Spinal cord (tissue), 10 donors: Measurements from ENCODE around the gene DARS1. TPM values are rescaled to one million over a fixed set of nuclear protein-coding genes. Genes with fewer than 3 reads are reported as not detected.

Source experiments
- DNase-seq, 6 donors: peaks; one replicate each; pipeline versions ENCODE4 v3.0.0 to v3.0.0-alpha.2; 2013 to 2015; ENCODE audit warnings: low spot score in 6 of 6, low read depth in 4 of 6
- H3K27ac ChIP-seq: one replicate; pipeline ENCODE4 v1.5.1; 2013; ENCODE audit warnings: low read depth, low read length, control low read depth
- H3K27me3 ChIP-seq: one replicate; pipeline ENCODE4 v1.6.1; 2013; ENCODE audit warnings: low read length; ENCODE audit not compliant: control insufficient read depth, insufficient read depth
- H3K36me3 ChIP-seq: one replicate; pipeline ENCODE4 v1.6.1; 2013; ENCODE audit warnings: low read length; ENCODE audit not compliant: control insufficient read depth, insufficient read depth
- H3K4me1 ChIP-seq: one replicate; pipeline ENCODE4 v1.6.1; 2013; ENCODE audit warnings: low read length; ENCODE audit not compliant: control insufficient read depth, insufficient read depth
- H3K4me3 ChIP-seq: one replicate; pipeline ENCODE4 v1.5.1; 2013; ENCODE audit warnings: low read depth, low read length, control low read depth
- H3K9me3 ChIP-seq: one replicate; pipeline ENCODE4 v1.6.1; 2013; ENCODE audit warnings: low read length; ENCODE audit not compliant: control insufficient read depth, insufficient read depth
- WGBS: methylation state at CpG from one replicate; pipeline ENCODE4 v1.1.5; 2013; ENCODE audit warnings: missing lambda C conversion rate; ENCODE audit not compliant: insufficient coverage; 5-methylcytosine and 5-hydroxymethylcytosine counted together
- polyA plus RNA-seq, 2 donors: library from polyadenylated mRNA; unstranded; fragments of 120-200 nt; gene quantifications; one replicate each; pipeline ENCODE4 v1.2.1, GENCODE V29; 2013; ENCODE audit not compliant: insufficient read length in 2 of 2
- total RNA-seq, 2 donors: library from RNA; depleted of rRNA in 1 of 2; stranded (reverse); fragments of 120-200 nt in 1 of 2; fragments of >200 nt in 1 of 2; gene quantifications; one replicate each; pipeline versions ENCODE4 v1.2.3 to v1.2.4, GENCODE V29; 2013 to 2014
- donor health status: healthy.

Gene DARS1
- total and polyA plus RNA-seq, 4 donors, result 75.6 to 115 (median 95.5) TPM

- no peaks in the 10 kb centered on the region for H3K27me3 ChIP-seq
- no peaks in the 10 kb centered on the region for H3K9me3 ChIP-seq
- no peak overlapping the region for H3K27ac ChIP-seq
- H3K4me3 ChIP-seq, result no peak overlapping the region
- DNase-seq, result no peak
- H3K36me3 ChIP-seq, result no peaks in the 10 kb centered on the region
- peaks cover 3% of the 10 kb centered on the region for H3K4me1 ChIP-seq
- 85% methylated on average over 7 of the region's 9 CpGs for WGBS
These were observed 22.9 kb upstream of the DARS1 start for GRCh38 chr2:136008205-136008865.

GRCh38 chr2:136006658-136007057 is 21.2 kb upstream of the DARS1 start:
- no peaks in the 10 kb centered on the region for H3K36me3 ChIP-seq
- no peaks in the 10 kb centered on the region for H3K27me3 ChIP-seq
- no peak for DNase-seq
- no peak overlapping the region for H3K27ac ChIP-seq
- peaks cover 3% of the 10 kb centered on the region for H3K4me1 ChIP-seq
- no CpG with 5 or more reads among the region's 3 CpGs for WGBS
- no peaks in the 10 kb centered on the region for H3K9me3 ChIP-seq
- no peak overlapping the region for H3K4me3 ChIP-seq

GRCh38 chr2:136005462-136006196 is 20.2 kb upstream of the DARS1 start:
- no peak overlapping the region for H3K27ac ChIP-seq
- H3K27me3 ChIP-seq, result no peaks in the 10 kb centered on the region
- H3K36me3 ChIP-seq, result no peaks in the 10 kb centered on the region
- H3K4me1 ChIP-seq, result peaks cover 3% of the 10 kb centered on the region
- H3K9me3 ChIP-seq, result no peaks in the 10 kb centered on the region
- WGBS, result 80% methylated on average over 1 of the region's 3 CpGs
- DNase-seq, result no peak
- no peak overlapping the region for H3K4me3 ChIP-seq

- DNase-seq, result no peak
- Histone ChIP-seq H3K27ac (no peak overlapping the region), H3K27me3 (no peaks in the 10 kb centered on the region), H3K36me3 (no peaks in the 10 kb centered on the region), H3K4me1 (peaks cover 6% of the 10 kb centered on the region), H3K9me3 (no peaks in the 10 kb centered on the region), H3K4me3 (no peak overlapping the region)
- 67% methylated on average over 1 of the region's 3 CpGs for WGBS
These were observed 19.5 kb upstream of the DARS1 start for GRCh38 chr2:136004965-136005364.

GRCh38 chr2:136001131-136001530 is 15.7 kb upstream of the DARS1 start:
- no peaks in the 10 kb centered on the region for H3K27me3 ChIP-seq
- H3K4me3 ChIP-seq, result no peak overlapping the region
- no peaks in the 10 kb centered on the region for H3K36me3 ChIP-seq
- H3K4me1 ChIP-seq, result peaks cover 12% of the 10 kb centered on the region
- 100% methylated on average over 1 of the region's 1 CpG for WGBS
- no peak for DNase-seq
- H3K27ac ChIP-seq, result no peak overlapping the region
- H3K9me3 ChIP-seq, result no peaks in the 10 kb centered on the region

GRCh38 chr2:136000502-136000901 is 15.1 kb upstream of the DARS1 start:
- Histone ChIP-seq H3K4me1 (peaks cover 12% of the 10 kb centered on the region), H3K27ac (no peak overlapping the region), H3K9me3 (no peaks in the 10 kb centered on the region), H3K36me3 (no peaks in the 10 kb centered on the region), H3K27me3 (no peaks in the 10 kb centered on the region), H3K4me3 (no peak overlapping the region)
- 20% methylated on average over 1 of the region's 2 CpGs for WGBS
- no peak for DNase-seq

GRCh38 chr2:135999899-136000298 is 14.5 kb upstream of the DARS1 start:
- DNase-seq, result no peak
- Histone ChIP-seq H3K36me3 (no peaks in the 10 kb centered on the region), H3K9me3 (no peaks in the 10 kb centered on the region), H3K4me3 (no peak overlapping the region), H3K4me1 (peaks cover 11% of the 10 kb centered on the region), H3K27ac (no peak overlapping the region), H3K27me3 (no peaks in the 10 kb centered on the region)
- 17% methylated on average over 1 of the region's 4 CpGs for WGBS

GRCh38 chr2:135998879-135999278 is 13.5 kb upstream of the DARS1 start:
- Histone ChIP-seq H3K36me3 (no peaks in the 10 kb centered on the region), H3K4me3 (no peak overlapping the region), H3K4me1 (peaks cover 10% of the 10 kb centered on the region), H3K27me3 (no peaks in the 10 kb centered on the region), H3K27ac (no peak overlapping the region), H3K9me3 (no peaks in the 10 kb centered on the region)
- DNase-seq, result no peak
- no CpG with 5 or more reads among the region's 5 CpGs for WGBS

GRCh38 chr2:135997380-135997779 is 12.0 kb upstream of the DARS1 start:
- WGBS, result 22% methylated on average over 3 of the region's 5 CpGs
- Histone ChIP-seq H3K27ac (no peak overlapping the region), H3K27me3 (no peaks in the 10 kb centered on the region), H3K36me3 (no peaks in the 10 kb centered on the region), H3K4me3 (no peak overlapping the region), H3K4me1 (peaks cover 10% of the 10 kb centered on the region), H3K9me3 (no peaks in the 10 kb centered on the region)
- peak in 2 of 6 donors; percentile 65 to 75 for DNase-seq

GRCh38 chr2:135996304-135996703 is 10.9 kb upstream of the DARS1 start:
- DNase-seq, result no peak
- H3K9me3 ChIP-seq, result no peaks in the 10 kb centered on the region

More at GRCh38 chr2:135996304-135996703, 10.9 kb upstream of the DARS1 start:
- WGBS, result no CpG with 5 or more reads among the region's 2 CpGs
- Histone ChIP-seq H3K36me3 (no peaks in the 10 kb centered on the region), H3K4me3 (no peak overlapping the region), H3K4me1 (peaks cover 10% of the 10 kb centered on the region), H3K27ac (no peak overlapping the region), H3K27me3 (no peaks in the 10 kb centered on the region)
